A673 (cell line): ENCODE data around the gene ZBED2.

Experiments
- EZH2 ChIP-seq: fragments of 200-600 bp; sonication (generic); IDR thresholded peaks from 2 replicates; pipeline ENCODE4 v1.6.1; 2017; ENCODE audit warnings: borderline replicate concordance, low read depth, mild to moderate bottlenecking, mixed read lengths, antibody characterized with exemption, low read length; ENCODE audit not compliant: poor library complexity, severe bottlenecking
- TF ChIP-seq, protein P1 (sequence below): fragments of 300-800, 200-600 bp; sonication (generic); conservative IDR thresholded peaks from 2 replicates; pipeline ENCODE4 v1.5.1; 2017; ENCODE audit warnings: low read depth, mild to moderate bottlenecking, antibody characterized with exemption, low read length, moderate library complexity, mixed read lengths

DNA sequence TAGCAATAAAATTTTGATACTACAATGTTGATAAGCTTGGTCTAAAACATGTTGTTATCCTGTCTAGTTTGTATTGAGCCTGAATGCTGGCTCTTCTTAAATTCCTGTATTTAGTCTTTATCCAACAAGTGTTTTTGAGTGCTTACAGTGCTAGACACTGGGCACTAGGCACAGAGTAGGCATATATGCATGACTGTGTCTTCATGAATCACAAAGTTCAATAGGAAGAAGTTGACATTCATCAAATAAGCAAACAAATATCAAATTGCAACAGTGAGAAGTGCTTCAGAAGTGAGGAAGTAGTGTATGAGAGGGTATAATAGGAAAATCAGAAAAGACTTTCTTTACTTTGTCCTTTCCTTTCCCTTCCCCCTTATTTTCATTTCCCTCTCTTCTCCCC is 46.4 kb downstream of the ZBED2 start:
- TF ChIP-seq EZH2 = no peak
- TF ChIP-seq, protein P1, sequence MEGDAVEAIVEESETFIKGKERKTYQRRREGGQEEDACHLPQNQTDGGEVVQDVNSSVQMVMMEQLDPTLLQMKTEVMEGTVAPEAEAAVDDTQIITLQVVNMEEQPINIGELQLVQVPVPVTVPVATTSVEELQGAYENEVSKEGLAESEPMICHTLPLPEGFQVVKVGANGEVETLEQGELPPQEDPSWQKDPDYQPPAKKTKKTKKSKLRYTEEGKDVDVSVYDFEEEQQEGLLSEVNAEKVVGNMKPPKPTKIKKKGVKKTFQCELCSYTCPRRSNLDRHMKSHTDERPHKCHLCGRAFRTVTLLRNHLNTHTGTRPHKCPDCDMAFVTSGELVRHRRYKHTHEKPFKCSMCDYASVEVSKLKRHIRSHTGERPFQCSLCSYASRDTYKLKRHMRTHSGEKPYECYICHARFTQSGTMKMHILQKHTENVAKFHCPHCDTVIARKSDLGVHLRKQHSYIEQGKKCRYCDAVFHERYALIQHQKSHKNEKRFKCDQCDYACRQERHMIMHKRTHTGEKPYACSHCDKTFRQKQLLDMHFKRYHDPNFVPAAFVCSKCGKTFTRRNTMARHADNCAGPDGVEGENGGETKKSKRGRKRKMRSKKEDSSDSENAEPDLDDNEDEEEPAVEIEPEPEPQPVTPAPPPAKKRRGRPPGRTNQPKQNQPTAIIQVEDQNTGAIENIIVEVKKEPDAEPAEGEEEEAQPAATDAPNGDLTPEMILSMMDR = no peak
